Immature natural killer cell (primary cell): ENCODE data around the gene FYB2. TPM values are rescaled to one million over a fixed set of nuclear protein-coding genes. Genes with fewer than 3 reads are reported as not detected.

Experiments used
- DNase-seq, 3 donors: peaks; one replicate each; pipeline ENCODE4 v3.0.0; 2022; ENCODE audit warnings: mixed read lengths in 1 of 3
- H3K27ac Mint-ChIP-seq, 6 donors: one replicate each; pipeline ENCODE4 v1.8.0; 2020; ENCODE audit warnings: mixed read lengths in 6 of 6, mild to moderate bottlenecking in 5 of 6, inconsistent platforms in 4 of 6, moderate library complexity in 3 of 6
- H3K27me3 Mint-ChIP-seq, 3 donors: one replicate each; pipeline ENCODE4 v1.8.0; 2020 to 2021; ENCODE audit warnings: low read depth in 3 of 3, mild to moderate bottlenecking in 3 of 3, mixed read lengths in 3 of 3, moderate library complexity in 3 of 3, inconsistent platforms in 1 of 3
- H3K36me3 Mint-ChIP-seq, 3 donors: one replicate each; pipeline ENCODE4 v1.8.0; 2020; ENCODE audit warnings: mixed read lengths in 3 of 3, inconsistent platforms in 2 of 3, mild to moderate bottlenecking in 2 of 3
- H3K4me1 Mint-ChIP-seq, 2 donors: one replicate each; pipeline ENCODE4 v1.8.0; 2020; ENCODE audit warnings: inconsistent platforms in 2 of 2, mild to moderate bottlenecking in 2 of 2, mixed read lengths in 2 of 2, moderate library complexity in 1 of 2
- H3K4me3 Mint-ChIP-seq, 5 donors: one replicate each; pipeline ENCODE4 v1.8.0; 2020; ENCODE audit warnings: mild to moderate bottlenecking in 5 of 5, mixed read lengths in 5 of 5, inconsistent platforms in 3 of 5, moderate library complexity in 3 of 5
- H3K9me3 Mint-ChIP-seq, 6 donors: one replicate each; pipeline ENCODE4 v1.8.0; 2020; ENCODE audit warnings: mild to moderate bottlenecking in 6 of 6, mixed read lengths in 6 of 6, inconsistent platforms in 4 of 6, moderate library complexity in 3 of 6
- polyA plus RNA-seq, 3 donors: library from polyadenylated mRNA; unstranded; fragments of 300-500 nt; fragmentation: Illumina TruSeq; gene quantifications; one replicate each; pipeline ENCODE4 v1.2.3, GENCODE V29; 2021

Gene FYB2
- polyA plus RNA-seq, 3 donors from 2014 or later, result not detected

GRCh38 chr1:56670350-56670749 lies 148.9 kb downstream of the FYB2 start:
- Mint-ChIP-seq H3K36me3 (no peaks in the 10 kb centered on the region), H3K4me1 (no peaks in the 10 kb centered on the region), H3K4me3 (no peak overlapping the region), H3K27me3 (no peaks in the 10 kb centered on the region), H3K27ac (no peak overlapping the region), H3K9me3 (peaks cover 0 to 6% (median 0%) of the 10 kb centered on the region in 6 donors)
- no peak for DNase-seq

Other genes with a start within 250 kb of the FYB2 start
- gene PLPP3, start 239.8 kb downstream of the FYB2 start, polyA plus RNA-seq, result not detected
- not detected for gene PRKAA2, start 174.1 kb downstream of the FYB2 start, polyA plus RNA-seq
- not detected for gene C8A, start 35.4 kb upstream of the FYB2 start, polyA plus RNA-seq
- not detected for gene C8B, start 146.6 kb upstream of the FYB2 start, polyA plus RNA-seq